ELR (cell line): Measurements from ENCODE around the gene ECT2L.
A peak's percentile ranks its signal among the peaks of the same experiment; 100 is the strongest.
"Not testable (repeated sequence)": the region's sequence is repeated elsewhere in the genome, so short reads cannot be mapped to it uniquely, and the experiment has no call there.

ENCODE experiments used
- DNase-seq: peaks from one replicate; pipeline ENCODE4 v3.0.0-alpha.2; 2015; ENCODE audit warnings: low read depth

The ECT2L gene

GRCh38 chr6:138936873-138937272 lies 141.0 kb downstream of the ECT2L start:
- not testable (repeated sequence) for DNase-seq

DNA sequence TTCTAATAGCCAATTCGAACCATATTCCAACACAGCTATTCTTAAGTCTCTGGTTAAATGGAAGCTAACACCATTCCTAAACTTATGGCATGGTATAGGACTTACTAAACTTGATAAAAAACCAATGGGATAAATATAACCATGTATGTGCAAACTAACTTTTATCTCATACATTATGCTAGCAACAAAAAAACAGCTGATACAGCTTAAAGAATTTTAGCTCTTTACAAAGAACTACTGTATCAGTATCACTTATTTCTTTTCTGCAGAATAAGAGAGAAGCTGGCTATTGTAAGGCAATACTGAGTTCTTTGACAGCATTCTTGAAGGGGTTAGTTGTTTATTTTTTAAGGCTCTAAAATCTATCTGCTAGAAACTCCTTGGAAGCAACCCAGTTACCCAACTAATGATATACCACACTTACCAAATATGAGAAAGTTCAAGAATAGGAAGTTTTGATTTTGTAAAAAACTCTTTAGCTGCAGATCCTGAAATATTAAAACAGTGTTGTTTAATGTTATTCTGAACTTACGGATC lies 147.3 kb downstream of the ECT2L start:
- no peak for DNase-seq

DNA sequence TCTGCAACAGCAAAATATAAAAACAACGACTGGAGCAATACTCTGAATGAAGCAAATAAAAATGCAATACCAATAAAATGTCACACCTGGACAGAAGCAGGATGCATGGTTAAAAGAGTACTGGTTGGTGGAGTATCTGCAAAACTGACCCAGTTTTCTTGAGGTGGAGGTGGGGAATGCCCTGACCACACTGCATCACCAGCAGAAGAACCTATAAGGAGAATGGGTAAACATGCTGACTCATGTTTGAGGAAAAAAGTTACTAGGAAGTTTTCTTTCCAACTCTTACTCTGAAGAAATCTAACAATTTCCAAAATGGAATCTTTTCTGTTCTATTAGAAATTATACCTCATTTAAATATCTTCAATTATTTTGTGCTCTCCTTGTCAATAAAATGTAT lies 148.5 kb downstream of the ECT2L start:
- peak; percentile 70 for DNase-seq

DNA sequence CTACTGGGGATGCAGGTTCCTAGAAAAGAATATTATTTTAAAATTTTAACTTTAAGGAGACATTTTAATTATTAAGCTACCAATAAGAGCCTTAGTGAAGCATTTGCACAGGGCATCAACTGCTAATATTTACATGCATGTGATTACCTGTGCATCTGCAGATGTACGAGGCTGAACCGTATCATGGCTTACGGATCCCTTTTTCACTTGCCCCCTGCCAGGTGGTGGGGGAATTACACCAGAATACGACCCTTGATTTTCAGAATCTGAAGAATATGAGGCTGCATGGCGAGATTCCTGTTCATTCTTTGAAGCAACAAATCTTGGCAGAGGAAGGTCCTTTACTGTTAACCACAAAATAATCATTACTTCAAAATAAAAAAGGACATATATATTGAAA lies 149.5 kb downstream of the ECT2L start:
- DNase-seq: peak; percentile 27

DNA sequence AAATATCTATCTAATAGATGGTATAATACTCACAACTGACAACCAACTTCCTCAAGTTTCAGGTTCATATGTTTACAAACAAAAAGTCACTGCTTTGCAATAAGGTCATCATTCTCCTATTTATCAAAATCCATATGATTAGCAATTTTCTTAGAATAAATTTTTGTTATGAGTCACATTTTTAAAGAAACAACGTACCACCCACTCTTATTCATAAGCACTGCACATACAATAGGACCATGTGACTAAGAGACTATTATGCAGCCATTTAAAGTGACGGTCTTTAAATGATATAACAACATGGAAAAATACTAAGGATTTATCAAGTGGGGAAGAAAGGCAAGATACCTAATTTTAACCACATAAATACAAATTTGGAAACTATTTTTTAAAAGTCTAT lies 152.1 kb downstream of the ECT2L start:
- DNase-seq: peak; percentile 47

DNA sequence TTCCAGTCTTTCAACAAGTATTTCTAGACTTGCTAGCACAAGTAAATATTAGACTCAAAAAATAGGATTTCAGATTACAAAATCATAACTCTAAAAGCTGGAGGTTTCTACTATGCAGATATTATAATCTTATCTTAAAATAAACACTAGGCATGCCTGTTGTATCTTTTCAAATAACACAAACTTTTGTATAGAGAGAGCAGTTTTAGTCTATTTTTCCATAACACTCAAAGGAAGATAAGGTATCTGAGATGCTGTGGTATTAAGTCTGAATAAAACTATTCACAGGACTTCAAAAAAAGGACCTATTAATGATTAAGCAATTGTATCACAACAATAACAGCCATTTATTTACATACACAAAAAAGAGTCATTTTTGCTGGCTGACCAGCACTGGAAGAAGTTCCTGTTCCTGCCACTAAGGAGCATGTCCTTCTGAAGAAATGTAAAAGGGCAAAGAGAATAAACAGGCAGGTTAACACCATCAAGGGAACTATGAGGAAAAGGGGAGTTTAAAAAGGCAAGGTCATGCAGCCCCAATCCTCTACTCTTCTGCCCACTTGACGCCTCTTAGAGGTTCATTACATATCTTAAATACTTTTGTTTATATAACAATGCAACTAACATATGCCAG lies 152.8 kb downstream of the ECT2L start:
- DNase-seq: no peak

- DNase-seq: peak; percentile 86
Measured at GRCh38 chr6:138953451-138953850, 157.6 kb downstream of the ECT2L start.
